ENCODE results near the gene FANCM.

DNA sequence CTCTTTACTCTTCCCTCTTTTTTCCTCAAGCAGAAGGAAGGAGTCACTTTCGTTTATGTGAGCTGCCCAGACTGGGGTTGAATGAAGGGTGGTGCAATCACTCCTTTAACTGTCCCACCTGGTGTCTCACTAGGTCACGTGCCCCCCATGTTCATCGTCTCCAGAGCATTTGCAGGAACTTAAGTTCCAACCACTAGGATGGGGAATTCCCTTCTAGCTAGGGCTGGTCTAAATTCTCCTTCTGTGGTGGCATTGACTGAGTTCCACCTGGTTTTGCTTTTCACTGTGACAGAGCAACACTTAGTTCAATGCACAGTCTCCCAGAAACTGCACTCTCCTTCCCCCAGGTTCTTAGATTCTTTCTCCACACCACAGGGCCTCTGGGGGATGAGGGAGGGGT lies 9.5 kb downstream of the FANCM start:
- TF ChIP-seq CTCF (IDR thresholded peaks at IDR 0.05) (no peak), POLR2A (IDR thresholded peaks at IDR 0.05) (no peak)
